22Rv1 (cell line): ENCODE results near the gene MAP2.

Experiments
- ZFX ChIP-seq: fragments of 450-650 bp; IDR thresholded peaks from 2 replicates; pipeline ENCODE4 v1.6.1; 2017; ENCODE audit warnings: antibody characterized with exemption, borderline replicate concordance
- TF ChIP-seq, protein P1 (sequence below): fragments of 450-650 bp; IDR thresholded peaks from 2 replicates; pipeline ENCODE4 v1.5.1; 2017; ENCODE audit warnings: mild to moderate bottlenecking

DNA sequence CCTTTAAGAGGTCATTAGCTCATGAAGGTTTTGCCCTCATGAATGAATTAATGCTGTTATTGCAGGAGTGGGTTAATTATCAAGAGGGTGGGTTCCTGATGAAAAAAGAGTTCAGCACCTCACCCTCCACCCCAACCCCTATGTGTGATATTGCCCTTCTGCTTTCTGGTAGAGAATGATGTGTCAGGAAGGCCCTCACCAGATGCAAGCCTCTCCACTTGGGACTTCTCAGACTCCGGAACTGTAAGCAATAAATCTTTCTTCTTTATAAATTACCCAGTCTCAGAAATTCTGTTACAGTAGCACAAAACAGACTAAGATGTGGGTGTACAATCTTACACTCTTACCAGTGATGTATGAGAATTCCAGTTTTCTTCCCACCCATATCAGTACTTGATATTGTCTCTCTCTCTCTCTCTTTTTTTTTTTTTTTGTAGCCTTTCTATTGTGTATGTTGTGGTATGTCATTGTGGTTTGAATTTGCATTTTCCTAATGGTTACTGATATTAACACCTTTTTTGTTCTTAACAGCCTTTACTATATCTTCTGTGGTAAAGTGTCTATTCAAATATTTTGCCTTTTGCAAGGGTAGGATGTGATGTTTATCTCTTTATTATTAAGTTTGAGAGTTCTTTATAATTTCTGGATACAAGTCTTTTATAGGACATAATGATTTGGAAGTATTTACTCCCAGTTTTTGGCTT is 10.4 kb upstream of the MAP2 start:
- TF ChIP-seq, protein P1, sequence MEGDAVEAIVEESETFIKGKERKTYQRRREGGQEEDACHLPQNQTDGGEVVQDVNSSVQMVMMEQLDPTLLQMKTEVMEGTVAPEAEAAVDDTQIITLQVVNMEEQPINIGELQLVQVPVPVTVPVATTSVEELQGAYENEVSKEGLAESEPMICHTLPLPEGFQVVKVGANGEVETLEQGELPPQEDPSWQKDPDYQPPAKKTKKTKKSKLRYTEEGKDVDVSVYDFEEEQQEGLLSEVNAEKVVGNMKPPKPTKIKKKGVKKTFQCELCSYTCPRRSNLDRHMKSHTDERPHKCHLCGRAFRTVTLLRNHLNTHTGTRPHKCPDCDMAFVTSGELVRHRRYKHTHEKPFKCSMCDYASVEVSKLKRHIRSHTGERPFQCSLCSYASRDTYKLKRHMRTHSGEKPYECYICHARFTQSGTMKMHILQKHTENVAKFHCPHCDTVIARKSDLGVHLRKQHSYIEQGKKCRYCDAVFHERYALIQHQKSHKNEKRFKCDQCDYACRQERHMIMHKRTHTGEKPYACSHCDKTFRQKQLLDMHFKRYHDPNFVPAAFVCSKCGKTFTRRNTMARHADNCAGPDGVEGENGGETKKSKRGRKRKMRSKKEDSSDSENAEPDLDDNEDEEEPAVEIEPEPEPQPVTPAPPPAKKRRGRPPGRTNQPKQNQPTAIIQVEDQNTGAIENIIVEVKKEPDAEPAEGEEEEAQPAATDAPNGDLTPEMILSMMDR, result no peak
- no peak for TF ChIP-seq ZFX
